ENCODE data around the gene IL6. TPM values are rescaled to one million over a fixed set of nuclear protein-coding genes. Genes with fewer than 3 reads are reported as not detected.

Gene IL6
- total RNA-seq, 1 experiment from 2014 or later: 14.3 TPM

DNA sequence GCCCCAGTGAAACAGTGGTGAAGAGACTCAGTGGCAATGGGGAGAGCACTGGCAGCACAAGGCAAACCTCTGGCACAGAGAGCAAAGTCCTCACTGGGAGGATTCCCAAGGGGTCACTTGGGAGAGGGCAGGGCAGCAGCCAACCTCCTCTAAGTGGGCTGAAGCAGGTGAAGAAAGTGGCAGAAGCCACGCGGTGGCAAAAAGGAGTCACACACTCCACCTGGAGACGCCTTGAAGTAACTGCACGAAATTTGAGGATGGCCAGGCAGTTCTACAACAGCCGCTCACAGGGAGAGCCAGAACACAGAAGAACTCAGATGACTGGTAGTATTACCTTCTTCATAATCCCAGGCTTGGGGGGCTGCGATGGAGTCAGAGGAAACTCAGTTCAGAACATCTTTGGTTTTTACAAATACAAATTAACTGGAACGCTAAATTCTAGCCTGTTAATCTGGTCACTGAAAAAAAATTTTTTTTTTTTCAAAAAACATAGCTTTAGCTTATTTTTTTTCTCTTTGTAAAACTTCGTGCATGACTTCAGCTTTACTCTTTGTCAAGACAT lies 574 bp upstream of the IL6 start:
- DNase-seq (ENCODE audit: low read depth): peak; percentile 87

DNA sequence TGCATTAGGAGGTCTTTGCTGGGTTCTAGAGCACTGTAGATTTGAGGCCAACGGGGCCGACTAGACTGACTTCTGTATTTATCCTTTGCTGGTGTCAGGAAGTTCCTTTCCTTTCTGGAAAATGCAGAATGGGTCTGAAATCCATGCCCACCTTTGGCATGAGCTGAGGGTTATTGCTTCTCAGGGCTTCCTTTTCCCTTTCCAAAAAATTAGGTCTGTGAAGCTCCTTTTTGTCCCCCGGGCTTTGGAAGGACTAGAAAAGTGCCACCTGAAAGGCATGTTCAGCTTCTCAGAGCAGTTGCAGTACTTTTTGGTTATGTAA lies 675 bp downstream of the IL6 start:
- no peak for DNase-seq (ENCODE audit: low read depth)

- peak; percentile 84 for DNase-seq (ENCODE audit: low read depth)
These were observed 1.5 kb downstream of the IL6 start for GRCh38 chr7:22728401-22729029.

DNA sequence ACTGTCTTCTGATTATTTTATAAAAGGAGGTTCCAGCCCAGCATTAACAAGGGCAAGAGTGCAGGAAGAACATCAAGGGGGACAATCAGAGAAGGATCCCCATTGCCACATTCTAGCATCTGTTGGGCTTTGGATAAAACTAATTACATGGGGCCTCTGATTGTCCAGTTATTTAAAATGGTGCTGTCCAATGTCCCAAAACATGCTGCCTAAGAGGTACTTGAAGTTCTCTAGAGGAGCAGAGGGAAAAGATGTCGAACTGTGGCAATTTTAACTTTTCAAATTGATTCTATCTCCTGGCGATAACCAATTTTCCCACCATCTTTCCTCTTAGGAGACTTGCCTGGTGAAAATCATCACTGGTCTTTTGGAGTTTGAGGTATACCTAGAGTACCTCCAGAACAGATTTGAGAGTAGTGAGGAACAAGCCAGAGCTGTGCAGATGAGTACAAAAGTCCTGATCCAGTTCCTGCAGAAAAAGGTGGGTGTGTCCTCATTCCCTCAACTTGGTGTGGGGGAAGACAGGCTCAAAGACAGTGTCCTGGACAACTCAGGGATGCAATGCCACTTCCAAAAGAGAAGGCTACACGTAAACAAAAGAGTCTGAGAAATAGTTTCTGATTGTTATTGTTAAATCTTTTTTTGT lies 2.3 kb downstream of the IL6 start:
- DNase-seq (ENCODE audit: low read depth): no peak

GRCh38 chr7:22730066-22730710 lies 3.2 kb downstream of the IL6 start:
- DNase-seq (ENCODE audit: low read depth): no peak

DNA sequence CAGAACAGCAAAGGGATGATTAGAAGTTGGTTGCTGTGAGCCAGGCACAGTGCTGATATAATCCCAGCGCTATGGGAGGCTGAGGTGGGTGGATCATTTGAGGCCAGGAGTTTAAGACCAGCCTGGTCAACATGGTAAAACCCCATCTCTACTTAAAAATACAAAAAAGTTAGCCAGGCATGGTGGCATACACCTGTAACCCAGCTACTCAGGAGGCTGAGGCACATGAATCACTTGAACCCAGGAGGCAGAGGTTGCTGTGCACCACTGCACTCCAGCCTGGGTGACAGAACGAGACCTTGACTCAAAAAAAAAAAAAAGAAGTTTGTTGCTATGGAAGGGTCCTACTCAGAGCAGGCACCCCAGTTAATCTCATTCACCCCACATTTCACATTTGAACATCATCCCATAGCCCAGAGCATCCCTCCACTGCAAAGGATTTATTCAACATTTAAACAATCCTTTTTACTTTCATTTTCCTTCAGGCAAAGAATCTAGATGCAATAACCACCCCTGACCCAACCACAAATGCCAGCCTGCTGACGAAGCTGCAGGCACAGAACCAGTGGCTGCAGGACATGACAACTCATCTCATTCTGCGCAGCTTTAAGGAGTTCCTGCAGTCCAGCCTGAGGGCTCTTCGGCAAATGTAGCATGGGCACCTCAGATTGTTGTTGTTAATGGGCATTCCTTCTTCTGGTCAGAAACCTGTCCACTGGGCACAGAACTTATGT lies 4.1 kb downstream of the IL6 start:
- DNase-seq (ENCODE audit: low read depth): peak; percentile 99

GRCh38 chr7:22731766-22732165 lies 4.8 kb downstream of the IL6 start:
- no peak for DNase-seq (ENCODE audit: low read depth)

DNA sequence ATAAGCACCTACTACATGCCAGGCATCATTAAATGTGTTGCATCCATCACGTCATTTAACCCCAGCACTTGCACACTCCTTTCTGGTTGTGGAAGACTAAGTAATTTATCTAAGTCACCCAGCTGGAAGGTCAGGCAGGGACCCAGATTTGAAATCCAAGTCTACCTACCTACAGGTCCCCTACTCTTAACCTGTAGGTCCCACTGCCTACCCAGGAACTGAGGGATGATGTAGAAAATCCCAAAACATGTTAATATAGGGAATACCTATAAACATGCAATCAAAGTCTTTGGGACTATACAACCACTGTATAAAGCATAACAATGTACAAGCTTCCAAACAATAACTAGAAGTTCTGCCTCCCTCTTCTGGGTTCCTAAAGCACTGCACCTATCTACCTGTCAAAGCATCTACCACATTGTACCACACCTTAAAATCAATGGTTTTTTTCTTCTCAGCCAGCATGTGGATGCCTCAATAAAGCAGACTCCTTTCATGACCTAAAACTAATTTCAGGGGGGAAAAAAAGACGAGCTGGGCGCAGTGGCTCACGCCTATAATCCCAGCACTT lies 5.6 kb downstream of the IL6 start:
- DNase-seq (ENCODE audit: low read depth): peak; percentile 26

DNA sequence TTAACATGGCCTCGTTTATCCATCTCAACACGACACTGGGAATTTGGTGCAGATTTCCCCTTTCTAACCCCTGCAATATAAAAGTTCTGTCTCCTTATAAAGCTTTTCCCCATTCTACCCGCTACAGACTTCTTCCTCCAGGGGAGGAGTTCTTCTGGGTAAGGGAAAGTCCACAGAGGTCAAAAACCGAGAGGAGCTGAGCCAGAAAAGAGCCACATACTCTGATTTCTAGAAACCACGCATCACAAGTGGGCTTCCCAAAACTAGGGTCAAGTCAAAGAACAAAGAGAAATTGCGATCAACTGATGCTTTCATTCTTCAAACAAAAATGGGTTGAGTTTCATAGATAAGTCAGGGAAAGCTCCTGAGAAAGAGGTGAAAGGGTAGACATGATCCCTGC lies 6.8 kb downstream of the IL6 start:
- DNase-seq (ENCODE audit: low read depth): no peak

DNA sequence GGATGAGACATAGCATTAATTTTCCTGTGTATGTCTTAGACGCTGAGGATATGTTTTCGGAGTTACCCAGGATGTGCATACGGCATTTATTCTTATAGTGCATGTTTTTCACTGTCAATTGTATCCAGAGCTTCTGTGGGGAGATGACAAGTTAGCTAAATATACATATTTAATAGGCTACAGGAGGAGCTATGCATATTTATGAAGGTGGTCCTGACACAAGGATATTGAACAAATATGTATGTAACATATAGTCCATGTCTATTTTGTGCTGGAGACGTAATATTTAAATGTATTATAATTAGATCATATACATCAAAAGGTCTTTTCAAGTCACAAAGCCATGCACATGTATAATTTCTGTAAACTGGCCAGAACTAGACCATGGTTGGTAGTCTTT lies 16.0 kb downstream of the IL6 start:
- no peak for DNase-seq (ENCODE audit: low read depth)

DNA sequence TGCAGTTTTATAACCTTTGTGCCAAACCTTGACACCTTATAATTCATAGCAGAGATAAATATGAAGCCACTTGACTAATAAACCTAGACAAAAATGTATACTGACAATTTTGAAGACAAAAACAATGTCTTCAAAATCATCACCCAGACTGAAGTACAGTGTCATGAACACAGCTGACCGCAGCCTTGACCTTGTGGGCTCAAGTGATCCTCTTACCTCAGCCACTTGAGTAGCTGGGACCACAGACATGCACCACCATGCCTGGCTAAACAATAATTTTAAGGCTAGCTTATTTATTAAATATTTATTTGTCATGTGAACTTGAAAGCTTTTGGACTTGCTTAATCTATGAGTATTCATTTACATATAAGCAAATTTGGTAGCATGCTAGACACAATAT lies 24.3 kb downstream of the IL6 start:
- no peak for DNase-seq (ENCODE audit: low read depth)

- no peak for DNase-seq (ENCODE audit: low read depth)
These were observed 30.5 kb downstream of the IL6 start for GRCh38 chr7:22757338-22757994.

- peak; percentile 21 for DNase-seq (ENCODE audit: low read depth)
These were observed 31.6 kb downstream of the IL6 start for GRCh38 chr7:22758576-22758975.

DNA sequence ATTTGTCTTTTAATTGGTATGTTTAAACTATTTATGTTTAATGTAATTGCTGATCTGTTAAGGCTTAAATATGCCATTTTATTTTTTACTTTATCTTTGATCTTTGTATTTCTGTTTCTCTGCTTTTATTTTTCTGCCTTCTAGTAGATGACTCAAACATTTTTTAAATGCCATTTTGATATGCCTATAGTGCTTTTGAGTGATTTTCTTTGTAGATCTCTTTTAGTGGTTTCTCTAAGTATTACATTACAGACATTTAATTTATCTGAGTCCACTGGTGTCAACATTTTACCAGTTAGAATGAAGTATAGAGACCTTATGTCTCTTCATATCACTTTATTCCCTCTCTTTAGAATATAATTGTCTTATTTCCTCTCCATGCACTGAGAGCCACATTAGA lies 32.7 kb downstream of the IL6 start:
- DNase-seq (ENCODE audit: low read depth): peak; percentile 22

DNA sequence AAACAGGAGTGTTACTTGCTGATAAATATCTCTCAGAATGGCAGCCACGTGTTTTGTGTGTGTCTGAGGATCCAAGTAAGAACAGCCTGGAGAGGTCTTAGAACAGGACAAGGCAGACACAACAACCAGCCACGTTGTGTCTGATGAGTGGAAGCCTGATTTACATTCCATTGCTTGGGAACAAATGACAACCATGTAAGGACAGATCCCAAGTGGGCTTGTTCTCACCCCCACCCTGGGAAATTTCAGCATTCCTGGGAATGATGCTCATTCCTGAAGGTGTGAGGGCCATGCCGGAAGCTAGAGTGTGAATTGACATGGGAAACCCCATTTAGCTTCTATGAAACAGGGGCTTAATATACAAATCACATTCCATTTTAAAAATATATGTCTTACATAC lies 35.9 kb downstream of the IL6 start:
- DNase-seq (ENCODE audit: low read depth): no peak

DNA sequence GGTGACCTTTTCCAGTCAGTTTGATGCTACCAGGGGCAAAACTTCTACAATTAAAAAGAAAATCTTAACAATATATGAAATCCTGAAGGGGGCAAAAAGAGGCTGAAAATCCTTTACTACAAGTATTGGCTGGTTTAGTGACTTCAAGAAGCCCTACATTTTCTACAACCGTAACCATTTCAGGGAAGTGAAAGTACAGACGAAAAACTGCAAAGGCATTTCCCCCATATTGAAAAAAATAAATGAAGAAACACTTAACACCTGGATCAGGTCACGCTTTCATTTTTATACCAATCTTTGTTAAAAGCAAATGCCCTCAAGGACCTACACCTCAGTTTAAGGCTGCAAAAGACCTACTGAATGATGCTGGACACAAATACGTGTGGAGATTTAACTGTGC lies 38.6 kb downstream of the IL6 start:
- no peak for DNase-seq (ENCODE audit: low read depth)

DNA sequence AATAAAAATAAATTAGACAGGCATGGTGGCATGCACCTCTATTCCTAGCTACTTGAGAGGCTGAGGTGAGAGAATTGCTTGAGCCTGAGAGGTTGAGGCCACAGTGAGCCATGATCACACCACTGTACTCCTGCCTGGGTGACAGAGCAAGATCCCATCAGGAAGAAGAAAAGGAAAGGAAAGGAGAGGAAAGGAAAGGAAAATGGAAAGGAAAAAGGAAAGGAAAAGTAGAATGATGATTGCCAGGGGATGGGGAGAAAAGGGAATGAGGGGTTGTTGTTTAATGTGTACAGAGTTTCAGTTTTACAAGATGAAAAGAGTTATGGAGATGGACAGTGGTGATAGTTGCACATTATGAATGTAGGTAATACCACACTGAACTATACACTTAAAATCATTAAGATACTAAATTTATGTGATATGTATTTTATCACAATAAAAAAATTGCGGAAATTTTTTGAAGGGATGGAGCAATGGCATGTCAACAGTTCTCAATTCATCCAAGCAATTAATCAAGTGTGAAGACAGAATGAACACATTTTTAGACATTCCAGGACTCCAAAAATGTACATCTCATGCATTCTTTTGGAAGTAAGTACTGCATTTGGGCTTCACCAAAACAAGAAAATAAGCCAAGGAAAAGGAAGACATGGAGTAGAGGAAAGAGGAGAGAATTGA lies 44.3 kb downstream of the IL6 start:
- DNase-seq (ENCODE audit: low read depth): no peak

DNA sequence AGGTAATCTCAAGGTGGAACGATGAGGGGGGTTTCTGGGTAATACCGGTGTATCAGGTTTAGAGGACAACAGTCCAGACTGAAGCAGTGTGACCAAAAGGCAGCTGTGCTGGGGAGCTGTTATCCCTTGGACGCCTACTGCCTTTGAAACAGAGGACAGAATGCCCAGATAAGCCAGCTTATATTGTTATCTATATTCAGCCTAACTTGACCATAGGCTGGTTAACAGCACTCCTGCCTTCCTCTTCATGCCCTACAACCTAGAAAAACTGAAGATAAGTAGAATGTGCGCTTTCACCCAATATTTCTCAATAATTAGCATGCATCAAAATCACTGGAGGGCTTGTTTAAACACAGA lies 44.9 kb downstream of the IL6 start:
- no peak for DNase-seq (ENCODE audit: low read depth)

- DNase-seq (ENCODE audit: low read depth): no peak
These were observed 45.9 kb downstream of the IL6 start for GRCh38 chr7:22772885-22773284.

GRCh38 chr7:22776964-22777363 lies 50.0 kb downstream of the IL6 start:
- no peak for DNase-seq (ENCODE audit: low read depth)

- peak; percentile 25 for DNase-seq (ENCODE audit: low read depth)
These were observed 52.8 kb downstream of the IL6 start for GRCh38 chr7:22779730-22780323.
